HepG2 (cell line): Measurements from ENCODE around the gene TXNL4A. TPM values are rescaled to one million over a fixed set of nuclear protein-coding genes. Genes with fewer than 3 reads are reported as not detected.

Source experiments
- ARID4A ChIP-seq: sonication (generic); formaldehyde crosslinking; IDR thresholded peaks from 2 replicates; pipeline ENCODE4 v1.5.0; 2020; ENCODE audit warnings: mild to moderate bottlenecking, missing genetic modification reagents, borderline replicate concordance
- FOXA3 ChIP-seq: IDR thresholded peaks from 2 replicates; pipeline ENCODE4 v1.6.1; 2016; ENCODE audit warnings: missing genetic modification reagents, missing compliant biosample characterization
- FUBP1 ChIP-seq: sonication (generic); formaldehyde crosslinking; IDR thresholded peaks from 2 replicates; pipeline ENCODE4 v1.5.1; 2020; ENCODE audit warnings: missing genetic modification reagents, mild to moderate bottlenecking, borderline replicate concordance
- KLF16 ChIP-seq, 2 experiments: sonication (generic) in 1 of 2; formaldehyde crosslinking in 1 of 2; IDR thresholded peaks; 2 replicates each; pipeline versions ENCODE4 v1.6.1 to v1.8.0; 2016 to 2023; ENCODE audit warnings: missing genetic modification reagents in 2 of 2, missing compliant biosample characterization in 1 of 2
- PHF21A ChIP-seq: sonication (generic); formaldehyde crosslinking; IDR thresholded peaks from 2 replicates; pipeline ENCODE4 v1.5.0; 2020; ENCODE audit warnings: mild to moderate bottlenecking, missing genetic modification reagents
- PPARG ChIP-seq: conservative IDR thresholded peaks from 2 replicates; pipeline ENCODE4 v1.6.1; 2016; ENCODE audit warnings: missing biosample characterization, missing genetic modification reagents
- SKIL ChIP-seq: sonication (generic); formaldehyde crosslinking; IDR thresholded peaks from 2 replicates; pipeline ENCODE4 v1.8.0; 2022; ENCODE audit warnings: missing genetic modification reagents, mild to moderate bottlenecking, moderate library complexity, borderline replicate concordance
- ZFX ChIP-seq: sonication (generic); formaldehyde crosslinking; IDR thresholded peaks from 2 replicates; pipeline ENCODE4 v1.4.0; 2020; ENCODE audit warnings: mild to moderate bottlenecking, low read depth, missing genetic modification reagents, moderate library complexity
- ZHX2 ChIP-seq, 2 experiments: sonication (generic) in 1 of 2; formaldehyde crosslinking in 1 of 2; IDR thresholded peaks; 2 replicates each; pipeline versions ENCODE4 v1.6.1 to v1.9.0; 2014 to 2022; ENCODE audit warnings: antibody characterized with exemption in 1 of 2, borderline replicate concordance in 1 of 2, inconsistent platforms in 1 of 2, low read depth in 1 of 2, missing genetic modification reagents in 1 of 2
- ZNF121 ChIP-seq: sonication (generic); formaldehyde crosslinking; IDR thresholded peaks from 2 replicates; pipeline ENCODE4 v1.5.0; 2020; ENCODE audit warnings: mild to moderate bottlenecking, missing genetic modification reagents
- ZNF230 ChIP-seq: sonication (generic); formaldehyde crosslinking; IDR thresholded peaks from 2 replicates; pipeline ENCODE4 v1.4.0; 2020; ENCODE audit warnings: mild to moderate bottlenecking, missing genetic modification reagents
- ZNF543 ChIP-seq: sonication (generic); formaldehyde crosslinking; IDR thresholded peaks from 2 replicates; pipeline ENCODE4 v1.4.0; 2020; ENCODE audit warnings: mild to moderate bottlenecking, missing genetic modification reagents
- ZSCAN30 ChIP-seq: sonication (generic); formaldehyde crosslinking; IDR thresholded peaks from 2 replicates; pipeline ENCODE4 v1.5.0; 2020; ENCODE audit warnings: mild to moderate bottlenecking, missing genetic modification reagents
- polyA plus RNA-seq, 8 experiments: library from polyadenylated mRNA; depleted of rRNA in 3 of 8; stranded (reverse) in 7 of 8; unstranded in 1 of 8; fragments of >200 nt; fragmentation: Illumina TruSeq in 4 of 8; extraction: Trizol in 4 of 8; gene quantifications; 2 replicates each; pipeline versions ENCODE4 v1.2.1 to v1.2.3, GENCODE V29; 2011 to 2016; ENCODE audit warnings: low read depth in 4 of 8, missing spikeins in 1 of 8, mixed read lengths in 1 of 8; ENCODE audit not compliant: insufficient read depth in 1 of 8
- total RNA-seq, 5 experiments: library from RNA; depleted of rRNA; stranded (reverse); fragments of >200 nt; fragmentation: Illumina TruSeq; extraction: Trizol; gene quantifications; 2 replicates each; pipeline ENCODE4 v1.2.3, GENCODE V29; 2016; ENCODE audit warnings: low read depth in 1 of 5

The TXNL4A gene
- total and polyA plus RNA-seq, 2 of the 13 experiments (the other 11 are each of a cell fraction or from before 2014, with no cell fraction given): 172 to 202 TPM

- TF ChIP-seq PPARG (peak; percentile 84), ZNF121 (CRISPR knock-in tag) (0 out of 2 replicates have a peak, but pooled peaks have one; percentile 38), SKIL (CRISPR knock-in tag) (no peak), ZFX (CRISPR knock-in tag) (peak; percentile 54), PHF21A (CRISPR knock-in tag) (0 out of 2 replicates have a peak, but pooled peaks have one; percentile 21), KLF16 (CRISPR knock-in tag; IDR thresholded peaks at IDR 0.05) (peak in 1 of 2 experiments; percentile 36; a peak in 1 of 4 replicates), ZNF230 (CRISPR knock-in tag) (no peak), ZSCAN30 (CRISPR knock-in tag) (peak; percentile 79; the same call in 1 of the 2 replicates), ZHX2 (IDR thresholded peaks at IDR 0.05; ENCODE audit: low read depth) (peak; percentile 63), ZHX2 (CRISPR knock-in tag; IDR thresholded peaks at IDR 0.05; ENCODE audit: borderline replicate concordance) (no peak), FUBP1 (CRISPR knock-in tag) (no peak), ZNF543 (no peak), ARID4A (CRISPR knock-in tag) (peak; percentile 66; the same call in 1 of the 2 replicates), FOXA3 (CRISPR knock-in tag) (peak; percentile 83)
Measured at GRCh38 chr18:79947881-79948610, 40.3 kb downstream of the TXNL4A start (continued).
